Ascending aorta (tissue), 2 donors: ENCODE data around the gene H2AZ2. TPM values are rescaled to one million over a fixed set of nuclear protein-coding genes. Genes with fewer than 3 reads are reported as not detected.

ENCODE experiments used
- DNase-seq, 2 donors: peaks; one replicate each; pipeline ENCODE4 v3.0.0-alpha.2; 2019; ENCODE audit warnings: low spot score in 2 of 2
- H3K27ac ChIP-seq, 2 donors: fragments of 200-600 bp; sonication (generic); one replicate each; pipeline ENCODE4 v1.5.1; 2016 to 2017; ENCODE audit warnings: mild to moderate bottlenecking in 1 of 2
- H3K27me3 ChIP-seq: fragments of 200-600 bp; sonication (generic); one replicate; pipeline ENCODE4 v1.5.1; 2017
- H3K36me3 ChIP-seq, 2 donors: fragments of 200-600 bp; sonication (generic); one replicate each; pipeline ENCODE4 v1.5.1; 2016
- H3K4me1 ChIP-seq, 2 donors: fragments of 200-600 bp; sonication (generic); one replicate each; pipeline ENCODE4 v1.5.1; 2016 to 2017; ENCODE audit warnings: mild to moderate bottlenecking in 1 of 2
- H3K4me3 ChIP-seq, 2 donors: fragments of 200-600 bp; sonication (generic); one replicate each; pipeline ENCODE4 v1.5.1; 2016 to 2017; ENCODE audit warnings: mild to moderate bottlenecking in 1 of 2
- H3K9me3 ChIP-seq, 2 donors: fragments of 200-600 bp; sonication (generic); one replicate each; pipeline ENCODE4 v1.5.1; 2016
- CTCF ChIP-seq, 3 experiments: fragments of 200-600 bp in 2 of 3; fragments of 450-650 bp in 1 of 3; sonication (generic) in 2 of 3; IDR thresholded peaks; one replicate each; pipeline ENCODE4 v1.5.1; 2016 to 2019; ENCODE audit warnings: antibody characterized with exemption in 3 of 3, mild to moderate bottlenecking in 1 of 3, moderate library complexity in 1 of 3
- intact Hi-C: fragments of 100-400 bp; cut with DNase I; formaldehyde crosslinking; loops from one replicate; pipeline ENCODE4 v1.15.1; 2023
- total RNA-seq: library from RNA; depleted of rRNA; stranded (reverse); fragments of >200 nt; gene quantifications from one replicate; pipeline ENCODE4 v1.1.0, GENCODE V29; 2016

H2AZ2 gene
- total RNA-seq, 1 donor from 2014 or later, result 128 TPM

GRCh38 chr7:44796504-44797328 is 51.2 kb downstream of the H2AZ2 start, which contains the start of gene PPIA:
PPIA (plus strand) TSS chr7:44796681; CDS start chr7:44796725, 44 bp downstream.
- TF ChIP-seq CTCF (IDR thresholded peaks at IDR 0.05), result no peak
- Histone ChIP-seq H3K9me3 (no peaks in the 10 kb centered on the region), H3K27me3 (no peaks in the 10 kb centered on the region), H3K36me3 (peaks cover 21 to 31% of the 10 kb centered on the region in 2 donors), H3K27ac (peak within 1 kb of the TSS; percentile 99 to 100), H3K4me1 (peaks cover 3 to 14% of the 10 kb centered on the region in 2 donors), H3K4me3 (peak within 1 kb of the TSS; percentile 83 to 95)
- peak; percentile 94 to 99 for DNase-seq
- intact Hi-C loops, result loop anchor here (1.0 to 5.0 kb wide), 11 partner anchors 28 to 539 kb away; partner anchors contain the start of genes H2AZ2, NACAD, OGDH and PURB

GRCh38 chr7:44796034-44796503 is 51.8 kb downstream of the H2AZ2 start:
- Histone ChIP-seq H3K4me3 (peak overlapping the region; percentile 83 to 95), H3K27ac (peak overlapping the region; percentile 99 to 100), H3K36me3 (peaks cover 17 to 24% of the 10 kb centered on the region in 2 donors), H3K27me3 (no peaks in the 10 kb centered on the region), H3K4me1 (peaks cover 3 to 14% of the 10 kb centered on the region in 2 donors), H3K9me3 (no peaks in the 10 kb centered on the region)
- TF ChIP-seq CTCF (IDR thresholded peaks at IDR 0.05), result no peak
- no peak for DNase-seq
- intact Hi-C loops, result loop anchor here (1.0 to 5.0 kb wide), 8 partner anchors 52 to 539 kb away; partner anchors contain the start of genes H2AZ2, NACAD, OGDH and PURB

- Histone ChIP-seq H3K4me1 (peaks cover 3 to 13% of the 10 kb centered on the region in 2 donors), H3K4me3 (no peak overlapping the region), H3K27me3 (no peaks in the 10 kb centered on the region), H3K27ac (no peak overlapping the region), H3K9me3 (no peaks in the 10 kb centered on the region), H3K36me3 (peaks cover 0 to 7% of the 10 kb centered on the region in 2 donors)
- no peak for TF ChIP-seq CTCF (IDR thresholded peaks at IDR 0.05)
- intact Hi-C loops, result no loop called here
- DNase-seq, result no peak
Observed at GRCh38 chr7:44794331-44794730, 53.6 kb downstream of the H2AZ2 start.

- no peaks in the 10 kb centered on the region for H3K9me3 ChIP-seq
- TF ChIP-seq CTCF (IDR thresholded peaks at IDR 0.05), result no peak
- no peak overlapping the region for H3K4me3 ChIP-seq
- no peak for DNase-seq
- H3K27ac ChIP-seq, result no peak overlapping the region
- peaks cover 3 to 9% of the 10 kb centered on the region in 2 donors for H3K4me1 ChIP-seq
- no peaks in the 10 kb centered on the region for H3K27me3 ChIP-seq
- peaks cover 0 to 3% of the 10 kb centered on the region in 2 donors for H3K36me3 ChIP-seq
- intact Hi-C loops, result no loop called here
Observed at GRCh38 chr7:44793919-44794318, 54.0 kb downstream of the H2AZ2 start.

- intact Hi-C loops, result no loop called here
- TF ChIP-seq CTCF (IDR thresholded peaks at IDR 0.05), result no peak
- no peak overlapping the region for H3K4me3 ChIP-seq
- H3K27ac ChIP-seq, result no peak overlapping the region
- no peaks in the 10 kb centered on the region for H3K27me3 ChIP-seq
- peaks cover 0 to 3% of the 10 kb centered on the region in 2 donors for H3K4me1 ChIP-seq
- no peaks in the 10 kb centered on the region for H3K9me3 ChIP-seq
- H3K36me3 ChIP-seq, result no peaks in the 10 kb centered on the region
- no peak for DNase-seq
Observed at GRCh38 chr7:44791278-44792219, 56.3 kb downstream of the H2AZ2 start.
